ENCODE data around the gene ZRANB3.

Gene ZRANB3

DNA sequence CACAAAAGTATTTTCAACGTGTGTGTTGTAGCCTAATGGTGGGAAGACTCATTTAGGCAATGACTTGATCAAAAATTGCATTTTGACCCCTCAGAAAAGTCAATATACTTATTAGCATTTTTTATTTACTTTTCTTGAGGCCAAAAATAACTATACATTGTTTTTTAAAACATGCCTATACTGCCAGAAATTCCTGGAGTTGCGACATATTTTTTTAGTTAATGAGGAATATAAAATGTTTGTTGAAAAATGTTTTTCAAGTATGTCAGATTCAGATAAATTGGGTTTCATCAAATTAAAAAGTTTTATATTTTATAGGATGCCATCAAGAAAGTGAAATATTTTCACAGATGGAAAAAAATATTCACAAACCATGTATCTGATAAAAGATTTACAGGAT, 39.9 kb upstream of the ZRANB3 start:
- CTCF ChIA-PET: interaction anchor here (1.3 kb wide), 1 partner anchor 15 kb away, joined by 5 read pairs; no protein-coding TSS in a partner anchor
- no peaks in the 10 kb centered on the region for H3K4me1 ChIP-seq (ENCODE audit: control insufficient read depth, insufficient read depth, low read length)
- POLR2A ChIA-PET: no interaction called here
- peaks cover 0 to 4% of the 10 kb centered on the region in 2 experiments; a peak in 2 of 3 replicates for H3K36me3 ChIP-seq (ENCODE audit: control insufficient read depth in 2 of 2, insufficient read depth in 1 of 2, low read length in 2 of 2)
- TF ChIP-seq ZNF266 (tag by site-specific recombination; IDR thresholded peaks at IDR 0.05; ENCODE audit: low read depth) (no peak), ZNF529 (tag by site-specific recombination; IDR thresholded peaks at IDR 0.05; ENCODE audit: insufficient replicate concordance) (no peak), ZNF571 (tag by site-specific recombination; IDR thresholded peaks at IDR 0.05) (no peak), ZNF610 (tag by site-specific recombination; IDR thresholded peaks at IDR 0.05; ENCODE audit: borderline replicate concordance) (no peak), OSR2 (tag by site-specific recombination; IDR thresholded peaks at IDR 0.05) (no peak), ZNF830 (tag by site-specific recombination; IDR thresholded peaks at IDR 0.05; ENCODE audit: low read depth) (no peak), ZNF843 (tag by site-specific recombination; IDR thresholded peaks at IDR 0.05) (no peak), ZFP41 (tag by site-specific recombination; IDR thresholded peaks at IDR 0.05; ENCODE audit: borderline replicate concordance) (no peak), ZNF768 (tag by site-specific recombination; IDR thresholded peaks at IDR 0.05) (no peak), ZNF169 (tag by site-specific recombination; IDR thresholded peaks at IDR 0.05) (no peak), ZNF391 (tag by site-specific recombination; IDR thresholded peaks at IDR 0.05; ENCODE audit: borderline replicate concordance, low read depth) (no peak), GLI4 (tag by site-specific recombination; IDR thresholded peaks at IDR 0.05) (no peak), ZNF112 (tag by site-specific recombination; IDR thresholded peaks at IDR 0.05) (no peak), YY1 (tag by site-specific recombination; IDR thresholded peaks at IDR 0.05) (no peak)
- TF ChIP-seq, protein P1, sequence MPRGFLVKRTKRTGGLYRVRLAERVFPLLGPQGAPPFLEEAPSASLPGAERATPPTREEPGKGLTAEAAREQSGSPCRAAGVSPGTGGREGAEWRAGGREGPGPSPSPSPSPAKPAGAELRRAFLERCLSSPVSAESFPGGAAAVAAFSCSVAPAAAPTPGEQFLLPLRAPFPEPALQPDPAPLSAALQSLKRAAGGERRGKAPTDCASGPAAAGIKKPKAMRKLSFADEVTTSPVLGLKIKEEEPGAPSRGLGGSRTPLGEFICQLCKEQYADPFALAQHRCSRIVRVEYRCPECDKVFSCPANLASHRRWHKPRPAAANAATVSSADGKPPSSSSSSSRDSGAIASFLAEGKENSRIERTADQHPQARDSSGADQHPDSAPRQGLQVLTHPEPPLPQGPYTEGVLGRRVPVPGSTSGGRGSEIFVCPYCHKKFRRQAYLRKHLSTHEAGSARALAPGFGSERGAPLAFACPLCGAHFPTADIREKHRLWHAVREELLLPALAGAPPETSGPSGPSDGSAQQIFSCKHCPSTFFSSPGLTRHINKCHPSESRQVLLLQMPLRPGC (tag by site-specific recombination; IDR thresholded peaks at IDR 0.05): no peak
- TF ChIP-seq, protein P2, sequence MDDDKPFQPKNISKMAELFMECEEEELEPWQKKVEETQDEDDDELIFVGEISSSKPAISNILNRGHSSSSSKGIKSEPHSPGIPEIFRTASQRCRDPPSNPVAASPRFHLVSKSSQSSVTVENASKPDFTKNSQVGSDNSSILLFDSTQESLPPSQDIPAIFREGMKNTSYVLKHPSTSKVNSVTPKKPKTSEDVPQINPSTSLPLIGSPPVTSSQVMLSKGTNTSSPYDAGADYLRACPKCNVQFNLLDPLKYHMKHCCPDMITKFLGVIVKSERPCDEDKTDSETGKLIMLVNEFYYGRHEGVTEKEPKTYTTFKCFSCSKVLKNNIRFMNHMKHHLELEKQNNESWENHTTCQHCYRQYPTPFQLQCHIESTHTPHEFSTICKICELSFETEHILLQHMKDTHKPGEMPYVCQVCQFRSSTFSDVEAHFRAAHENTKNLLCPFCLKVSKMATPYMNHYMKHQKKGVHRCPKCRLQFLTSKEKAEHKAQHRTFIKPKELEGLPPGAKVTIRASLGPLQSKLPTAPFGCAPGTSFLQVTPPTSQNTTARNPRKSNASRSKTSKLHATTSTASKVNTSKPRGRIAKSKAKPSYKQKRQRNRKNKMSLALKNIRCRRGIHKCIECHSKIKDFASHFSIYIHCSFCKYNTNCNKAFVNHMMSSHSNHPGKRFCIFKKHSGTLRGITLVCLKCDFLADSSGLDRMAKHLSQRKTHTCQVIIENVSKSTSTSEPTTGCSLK (tag by site-specific recombination; IDR thresholded peaks at IDR 0.05): no peak
- TF ChIP-seq, protein P3, sequence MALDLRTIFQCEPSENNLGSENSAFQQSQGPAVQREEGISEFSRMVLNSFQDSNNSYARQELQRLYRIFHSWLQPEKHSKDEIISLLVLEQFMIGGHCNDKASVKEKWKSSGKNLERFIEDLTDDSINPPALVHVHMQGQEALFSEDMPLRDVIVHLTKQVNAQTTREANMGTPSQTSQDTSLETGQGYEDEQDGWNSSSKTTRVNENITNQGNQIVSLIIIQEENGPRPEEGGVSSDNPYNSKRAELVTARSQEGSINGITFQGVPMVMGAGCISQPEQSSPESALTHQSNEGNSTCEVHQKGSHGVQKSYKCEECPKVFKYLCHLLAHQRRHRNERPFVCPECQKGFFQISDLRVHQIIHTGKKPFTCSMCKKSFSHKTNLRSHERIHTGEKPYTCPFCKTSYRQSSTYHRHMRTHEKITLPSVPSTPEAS (tag by site-specific recombination; IDR thresholded peaks at IDR 0.05): no peak
- TF ChIP-seq, protein P4, sequence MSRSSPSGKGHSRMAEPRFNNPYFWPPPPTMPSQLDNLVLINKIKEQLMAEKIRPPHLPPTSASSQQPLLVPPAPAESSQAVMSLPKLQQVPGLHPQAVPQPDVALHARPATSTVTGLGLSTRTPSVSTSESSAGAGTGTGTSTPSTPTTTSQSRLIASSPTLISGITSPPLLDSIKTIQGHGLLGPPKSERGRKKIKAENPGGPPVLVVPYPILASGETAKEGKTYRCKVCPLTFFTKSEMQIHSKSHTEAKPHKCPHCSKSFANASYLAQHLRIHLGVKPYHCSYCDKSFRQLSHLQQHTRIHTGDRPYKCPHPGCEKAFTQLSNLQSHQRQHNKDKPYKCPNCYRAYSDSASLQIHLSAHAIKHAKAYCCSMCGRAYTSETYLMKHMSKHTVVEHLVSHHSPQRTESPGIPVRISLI (tag by site-specific recombination; IDR thresholded peaks at IDR 0.05): no peak
- TF ChIP-seq, protein P5, sequence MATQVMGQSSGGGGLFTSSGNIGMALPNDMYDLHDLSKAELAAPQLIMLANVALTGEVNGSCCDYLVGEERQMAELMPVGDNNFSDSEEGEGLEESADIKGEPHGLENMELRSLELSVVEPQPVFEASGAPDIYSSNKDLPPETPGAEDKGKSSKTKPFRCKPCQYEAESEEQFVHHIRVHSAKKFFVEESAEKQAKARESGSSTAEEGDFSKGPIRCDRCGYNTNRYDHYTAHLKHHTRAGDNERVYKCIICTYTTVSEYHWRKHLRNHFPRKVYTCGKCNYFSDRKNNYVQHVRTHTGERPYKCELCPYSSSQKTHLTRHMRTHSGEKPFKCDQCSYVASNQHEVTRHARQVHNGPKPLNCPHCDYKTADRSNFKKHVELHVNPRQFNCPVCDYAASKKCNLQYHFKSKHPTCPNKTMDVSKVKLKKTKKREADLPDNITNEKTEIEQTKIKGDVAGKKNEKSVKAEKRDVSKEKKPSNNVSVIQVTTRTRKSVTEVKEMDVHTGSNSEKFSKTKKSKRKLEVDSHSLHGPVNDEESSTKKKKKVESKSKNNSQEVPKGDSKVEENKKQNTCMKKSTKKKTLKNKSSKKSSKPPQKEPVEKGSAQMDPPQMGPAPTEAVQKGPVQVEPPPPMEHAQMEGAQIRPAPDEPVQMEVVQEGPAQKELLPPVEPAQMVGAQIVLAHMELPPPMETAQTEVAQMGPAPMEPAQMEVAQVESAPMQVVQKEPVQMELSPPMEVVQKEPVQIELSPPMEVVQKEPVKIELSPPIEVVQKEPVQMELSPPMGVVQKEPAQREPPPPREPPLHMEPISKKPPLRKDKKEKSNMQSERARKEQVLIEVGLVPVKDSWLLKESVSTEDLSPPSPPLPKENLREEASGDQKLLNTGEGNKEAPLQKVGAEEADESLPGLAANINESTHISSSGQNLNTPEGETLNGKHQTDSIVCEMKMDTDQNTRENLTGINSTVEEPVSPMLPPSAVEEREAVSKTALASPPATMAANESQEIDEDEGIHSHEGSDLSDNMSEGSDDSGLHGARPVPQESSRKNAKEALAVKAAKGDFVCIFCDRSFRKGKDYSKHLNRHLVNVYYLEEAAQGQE (tag by site-specific recombination; IDR thresholded peaks at IDR 0.05): no peak
- H3K4me3 ChIP-seq (ENCODE audit: low read depth, low read length): no peak overlapping the region
- H3K27ac ChIP-seq (ENCODE audit: extremely low read depth, low read depth, low read length): no peak overlapping the region
- H3K9me3 ChIP-seq (ENCODE audit: control insufficient read depth, insufficient read depth, low read depth, low read length): no peaks in the 10 kb centered on the region
